HCT116 (cell line): ENCODE results near the gene TENT4A. TPM values are rescaled to one million over a fixed set of nuclear protein-coding genes. Genes with fewer than 3 reads are reported as not detected.

ENCODE experiments used
- ATAC-seq: fragments of 200-7000 bp; cut with Tn5 transposase; 2 replicates; pipeline ENCODE4 v1.9.1; 2020; ENCODE audit warnings: mild to moderate bottlenecking, moderate library complexity
- BruUV-seq: library from RNA; stranded (reverse); fragments of 400-500 nt; replicated peaks from 2 replicates; lab custom pipeline; 2021; lab: Mats Ljungman, UMichigan
- CTCF ChIA-PET: fragments of 300-600 bp; sonication (Branson Sonifier 250); formaldehyde crosslinking; loops from one replicate; lab custom pipeline; 2021; ENCODE audit warnings: antibody characterized with exemption; lab: Charles Lee
- POLR2A ChIA-PET: fragments of 300-600, 350-600 bp; sonication (Branson Sonifier 250); formaldehyde crosslinking; loops from one replicate; lab custom pipeline; 2021; ENCODE audit warnings: antibody characterized with exemption; lab: Charles Lee
- RAD21 ChIA-PET, 2 experiments: fragments of 300-600 bp; sonication (Branson Sonifier 250); formaldehyde crosslinking; loops; one replicate each; lab custom pipeline; 2023; ENCODE audit warnings: low total read pairs in 2 of 2; ENCODE audit not compliant: uncharacterized antibody in 2 of 2, unreplicated experiment in 2 of 2, low non-redundant PET in 1 of 2; lab: Charles Lee
- DNase-seq: peaks from one replicate; pipeline ENCODE4 v3.0.0-alpha.2; 2010; ENCODE audit warnings: low read depth, low spot score
- H2AFZ ChIP-seq: fragments of 200-600 bp; shearing (Covaris generic), sonication (generic); 2 replicates; pipeline ENCODE4 v1.6.1; 2017; ENCODE audit warnings: low read depth, mixed run types, mixed read lengths, antibody characterized with exemption, low read length; ENCODE audit not compliant: poor library complexity, severe bottlenecking
- H3K27ac ChIP-seq: 2 replicates; pipeline ENCODE4 v1.5.1; 2012; ENCODE audit warnings: low read depth, low read length
- H3K27me3 ChIP-seq: fragments of 200-600 bp; sonication (generic); 2 replicates; pipeline ENCODE4 v1.6.1; 2016; ENCODE audit warnings: mixed run types, low read length, mixed read lengths; ENCODE audit not compliant: insufficient read depth
- H3K36me3 ChIP-seq, 2 experiments: fragments of 200-500 bp in 1 of 2; fragments of 200-600 bp in 1 of 2; sonication (Bioruptor generic) in 1 of 2; sonication (generic) in 1 of 2; 2 replicates each; pipeline versions ENCODE4 v1.5.1 to v1.6.1; 2014 to 2016; ENCODE audit warnings: low read length in 2 of 2, inconsistent platforms in 1 of 2, mixed read lengths in 1 of 2, mixed run types in 1 of 2; ENCODE audit not compliant: insufficient read depth in 2 of 2, control insufficient read depth in 1 of 2
- H3K4me1 ChIP-seq, 2 experiments: fragments of 200-600 bp in 1 of 2; sonication (generic) in 1 of 2; 2 replicates each; pipeline versions ENCODE4 v1.5.1 to v1.6.1; 2012 to 2017; ENCODE audit warnings: low read length in 2 of 2, inconsistent platforms in 1 of 2, mild to moderate bottlenecking in 1 of 2, mixed read lengths in 1 of 2, mixed run types in 1 of 2, moderate library complexity in 1 of 2; ENCODE audit not compliant: insufficient read depth in 2 of 2, control insufficient read depth in 1 of 2
- H3K4me2 ChIP-seq: fragments of 200-600 bp; sonication (generic); 2 replicates; pipeline ENCODE4 v1.6.1; 2017; ENCODE audit warnings: mixed run types, low read length, mixed read lengths
- H3K4me3 ChIP-seq, 2 experiments: fragments of 200-600 bp in 1 of 2; sonication (generic) in 1 of 2; replicated peaks in 1 of 2; 2 replicates each; pipeline ENCODE4 v1.5.1; 2011 to 2016; ENCODE audit warnings: low read length in 2 of 2, control low read depth in 1 of 2, low read depth in 1 of 2, mild to moderate bottlenecking in 1 of 2, mixed read lengths in 1 of 2, mixed run types in 1 of 2
- H3K79me2 ChIP-seq: fragments of 200-600 bp; sonication (generic); 2 replicates; pipeline ENCODE4 v1.6.1; 2017; ENCODE audit warnings: mild to moderate bottlenecking, mixed run types, low read length, moderate library complexity, mixed read lengths; ENCODE audit not compliant: insufficient read depth
- H3K9ac ChIP-seq: fragments of 200-600 bp; sonication (generic); 2 replicates; pipeline ENCODE4 v1.6.1; 2016; ENCODE audit warnings: low read length, mixed read lengths
- H3K9me2 ChIP-seq: fragments of 200-600 bp; sonication (generic), shearing (Covaris generic); 2 replicates; pipeline ENCODE4 v1.6.1; 2017; ENCODE audit warnings: mixed run types, mild to moderate bottlenecking, moderate library complexity; ENCODE audit not compliant: insufficient read depth
- H3K9me3 ChIP-seq, 2 experiments: fragments of 200-500 bp in 1 of 2; fragments of 200-600 bp in 1 of 2; sonication (Bioruptor generic) in 1 of 2; sonication (generic) in 1 of 2; 2 replicates each; pipeline ENCODE4 v1.6.1; 2014 to 2017; ENCODE audit warnings: low read length in 2 of 2, mixed read lengths in 2 of 2, inconsistent platforms in 1 of 2, low read depth in 1 of 2, mild to moderate bottlenecking in 1 of 2, mixed run types in 1 of 2, moderate library complexity in 1 of 2; ENCODE audit not compliant: control insufficient read depth in 1 of 2, insufficient read depth in 1 of 2
- H4K20me1 ChIP-seq: fragments of 200-600 bp; sonication (generic), shearing (Covaris generic); 2 replicates; pipeline ENCODE4 v1.6.1; 2017; ENCODE audit warnings: mixed run types, mild to moderate bottlenecking, moderate library complexity; ENCODE audit not compliant: insufficient read depth
- CEBPB ChIP-seq: IDR thresholded peaks from 2 replicates; pipeline ENCODE4 v1.6.1; 2012; ENCODE audit warnings: low read depth
- EZH2 ChIP-seq: fragments of 200-600 bp; sonication (generic); IDR thresholded peaks from 2 replicates; pipeline ENCODE4 v1.6.1; 2017; ENCODE audit warnings: antibody characterized with exemption, mixed run types
- EZH2phosphoT487 ChIP-seq: fragments of 200-600 bp; IDR thresholded peaks from 2 replicates; pipeline ENCODE4 v1.6.1; 2018; ENCODE audit warnings: antibody characterized with exemption, borderline replicate concordance
- JUND ChIP-seq: IDR thresholded peaks from 2 replicates; pipeline ENCODE4 v1.6.1; 2012
- MAX ChIP-seq: IDR thresholded peaks from 2 replicates; pipeline ENCODE4 v1.6.1; 2012
- POLR2A ChIP-seq: IDR thresholded peaks from 2 replicates; pipeline ENCODE4 v1.7.0; 2011; ENCODE audit warnings: borderline replicate concordance; ENCODE audit not compliant: insufficient read depth, insufficient read length; ENCODE audit errors: extremely low read depth
- POLR2AphosphoS5 ChIP-seq: IDR thresholded peaks from 2 replicates; pipeline ENCODE4 v1.6.1; 2011; ENCODE audit warnings: mild to moderate bottlenecking, low read depth, low read length, moderate library complexity
- SIN3A ChIP-seq: IDR thresholded peaks from 2 replicates; pipeline ENCODE4 v1.6.1; 2012; ENCODE audit warnings: low read depth
- SRF ChIP-seq: IDR thresholded peaks from 2 replicates; pipeline ENCODE4 v1.6.1; 2012; ENCODE audit warnings: low read depth
- TCF7L2 ChIP-seq: IDR thresholded peaks from 2 replicates; pipeline ENCODE4 v1.7.0; 2011; ENCODE audit warnings: borderline replicate concordance, inconsistent platforms; ENCODE audit not compliant: insufficient read depth, insufficient read length; ENCODE audit errors: extremely low read depth
- YY1 ChIP-seq: IDR thresholded peaks from 2 replicates; pipeline ENCODE4 v1.6.1; 2011; ENCODE audit warnings: low read length, low read depth, moderate library complexity, mild to moderate bottlenecking; ENCODE audit not compliant: insufficient replicate concordance; ENCODE audit errors: extremely low read depth
- ZNF274 ChIP-seq: fragments of 200-500 bp; sonication (Bioruptor generic); IDR thresholded peaks from 2 replicates; pipeline ENCODE4 v1.6.1; 2014; ENCODE audit warnings: mild to moderate bottlenecking, low read depth, low read length, inconsistent platforms
- intact Hi-C: fragments of 100-400 bp; cut with micrococcal nuclease; formaldehyde crosslinking; loops from 2 replicates; pipeline ENCODE4 v1.10.0; 2022
- total RNA-seq: library from RNA; stranded (reverse); gene quantifications from one replicate; pipeline ENCODE4 v1.2.1, GENCODE V29; 2021; ENCODE audit not compliant: unreplicated experiment

TENT4A gene
- total RNA-seq, 1 experiment from 2014 or later = 39.8 TPM

DNA sequence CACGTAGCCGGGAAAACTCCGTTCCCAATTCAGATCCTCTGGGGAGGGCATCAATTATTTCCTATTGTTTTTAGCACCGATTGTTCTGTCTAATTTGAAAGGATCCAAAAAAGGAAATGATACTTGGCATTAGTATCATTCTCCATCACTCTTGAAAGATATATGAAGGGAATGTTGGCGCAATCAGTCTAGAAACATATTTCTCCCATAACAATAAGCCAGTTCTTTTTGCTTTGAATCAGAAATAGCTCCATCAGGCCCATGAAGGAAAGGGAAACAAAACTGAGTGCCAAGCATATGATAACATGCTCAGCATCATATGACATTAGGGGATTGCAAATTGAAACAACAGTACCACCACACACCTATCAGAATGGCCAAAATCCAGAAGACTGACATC, 40.2 kb upstream of the TENT4A start:
- Histone ChIP-seq H3K27me3 (no peaks in the 10 kb centered on the region), H3K4me1 (peaks cover 0 to 13% of the 10 kb centered on the region in 2 experiments; a peak in 2 of 4 replicates), H3K36me3 (peaks cover 0 to 13% of the 10 kb centered on the region in 2 experiments; a peak in 1 of 4 replicates), H3K9ac (no peak overlapping the region), H3K79me2 (no peaks in the 10 kb centered on the region), H3K9me2 (no peaks in the 10 kb centered on the region), H3K9me3 (no peaks in the 10 kb centered on the region), H3K27ac (no peak overlapping the region), H4K20me1 (no peaks in the 10 kb centered on the region), H3K4me2 (no peak overlapping the region), H2AFZ (no peak overlapping the region), H3K4me3 (no peak overlapping the region)
- TF ChIP-seq SIN3A = no peak
- ATAC-seq (no peak), DNase-seq (no peak)
- ChIA-PET CTCF (no interaction called here), POLR2A (no interaction called here), RAD21 (no interaction called here)
- no TSS peak for BruUV-seq
- intact Hi-C loops = no loop called here

DNA sequence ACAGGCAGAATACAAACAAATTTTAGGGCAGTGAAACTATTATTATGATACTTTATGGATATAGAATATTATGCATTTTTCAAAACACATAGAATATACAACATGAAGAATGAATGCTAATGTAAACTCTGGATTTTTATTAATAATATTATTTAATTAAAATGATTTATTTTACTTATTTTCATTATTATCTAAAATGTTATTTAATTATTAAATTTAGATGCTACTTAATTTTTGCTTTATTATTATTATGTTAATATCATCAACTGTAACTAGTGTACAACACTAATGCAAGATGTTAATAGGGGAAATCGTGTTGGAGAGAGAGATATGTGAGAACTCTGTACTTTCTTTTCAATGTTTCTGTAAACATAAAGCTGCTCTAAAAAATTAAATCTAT, 39.3 kb upstream of the TENT4A start:
- H3K27ac ChIP-seq = no peak overlapping the region
- no peak for TF ChIP-seq YY1
- no peak for TF ChIP-seq ZNF274
- no peak for TF ChIP-seq EZH2
- no peak for TF ChIP-seq CEBPB
- TF ChIP-seq POLR2A = no peak
- no peak for TF ChIP-seq SRF
- no peak for TF ChIP-seq TCF7L2
- no peak for TF ChIP-seq MAX
- no peak for TF ChIP-seq JUND
- no peak for TF ChIP-seq SIN3A
- TF ChIP-seq POLR2AphosphoS5 = no peak
- TF ChIP-seq EZH2phosphoT487 = no peak
- TF ChIP-seq, all 23 proteins: peak for 0
- intact Hi-C loops = no loop called here
- Histone ChIP-seq H3K4me3 (no peak overlapping the region), H3K4me2 (no peak overlapping the region), H3K79me2 (no peaks in the 10 kb centered on the region), H3K27me3 (no peaks in the 10 kb centered on the region), H3K4me1 (peaks cover 0 to 13% of the 10 kb centered on the region in 2 experiments; a peak in 2 of 4 replicates), H2AFZ (no peak overlapping the region), H3K9me3 (no peaks in the 10 kb centered on the region), H4K20me1 (no peaks in the 10 kb centered on the region), H3K36me3 (peaks cover 0 to 13% of the 10 kb centered on the region in 2 experiments; a peak in 1 of 4 replicates), H3K9me2 (no peaks in the 10 kb centered on the region), H3K9ac (no peak overlapping the region)
- ChIA-PET RAD21 (no interaction called here), POLR2A (no interaction called here), CTCF (no interaction called here)
- no peak for ATAC-seq
- DNase-seq = no peak
- BruUV-seq = no TSS peak
